Activated T-helper 9 cell treated with anti-CD3 and anti-CD28 coated beads, Interleukin-2, amount 50 U/mL, for 16 hours (primary cell): ENCODE measurements around the gene SUFU.
"Not testable (repeated sequence)": the region's sequence is repeated elsewhere in the genome, so short reads cannot be mapped to it uniquely, and the experiment has no call there.

Experiments
- DNase-seq: peaks from one replicate; pipeline ENCODE4 v3.0.0-alpha.2; 2020; ENCODE audit warnings: low read depth

SUFU gene

DNA sequence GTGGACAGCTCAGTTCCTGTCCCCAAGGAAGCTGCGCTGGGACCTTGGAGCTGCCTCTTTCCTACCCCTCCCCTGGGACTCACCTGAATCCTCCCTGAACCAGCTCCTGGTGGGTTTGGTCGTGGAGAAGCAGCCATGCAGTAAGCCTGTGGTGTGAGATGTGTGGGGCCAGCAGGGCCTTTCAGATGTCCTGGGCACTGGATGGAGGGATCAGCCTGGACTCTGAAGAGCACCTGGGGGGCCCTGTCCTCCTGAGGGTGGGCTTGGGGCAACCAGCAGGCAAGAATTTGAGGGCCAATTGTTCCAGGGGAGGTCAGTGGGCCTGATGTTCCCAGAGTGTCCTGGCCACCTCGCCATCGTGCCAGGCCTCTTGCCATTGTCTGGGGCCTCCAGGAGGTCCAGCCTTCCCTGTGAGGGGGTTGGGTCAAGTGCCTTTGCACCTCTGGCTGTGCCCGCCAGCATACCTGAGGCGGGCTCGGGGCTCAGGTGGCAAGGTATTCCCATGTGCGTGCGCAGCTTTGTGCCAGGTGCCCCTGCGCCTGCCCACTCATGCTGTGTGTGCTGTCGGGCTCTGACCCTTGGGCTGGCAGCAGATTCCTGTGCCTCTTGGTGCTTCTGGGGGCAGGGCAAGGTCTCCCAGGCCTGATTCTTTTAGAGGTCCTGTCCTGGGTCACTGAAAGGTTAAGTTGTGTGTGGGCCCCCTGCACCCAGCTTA is 147.8 kb downstream of the SUFU start:
- DNase-seq, result no peak

DNA sequence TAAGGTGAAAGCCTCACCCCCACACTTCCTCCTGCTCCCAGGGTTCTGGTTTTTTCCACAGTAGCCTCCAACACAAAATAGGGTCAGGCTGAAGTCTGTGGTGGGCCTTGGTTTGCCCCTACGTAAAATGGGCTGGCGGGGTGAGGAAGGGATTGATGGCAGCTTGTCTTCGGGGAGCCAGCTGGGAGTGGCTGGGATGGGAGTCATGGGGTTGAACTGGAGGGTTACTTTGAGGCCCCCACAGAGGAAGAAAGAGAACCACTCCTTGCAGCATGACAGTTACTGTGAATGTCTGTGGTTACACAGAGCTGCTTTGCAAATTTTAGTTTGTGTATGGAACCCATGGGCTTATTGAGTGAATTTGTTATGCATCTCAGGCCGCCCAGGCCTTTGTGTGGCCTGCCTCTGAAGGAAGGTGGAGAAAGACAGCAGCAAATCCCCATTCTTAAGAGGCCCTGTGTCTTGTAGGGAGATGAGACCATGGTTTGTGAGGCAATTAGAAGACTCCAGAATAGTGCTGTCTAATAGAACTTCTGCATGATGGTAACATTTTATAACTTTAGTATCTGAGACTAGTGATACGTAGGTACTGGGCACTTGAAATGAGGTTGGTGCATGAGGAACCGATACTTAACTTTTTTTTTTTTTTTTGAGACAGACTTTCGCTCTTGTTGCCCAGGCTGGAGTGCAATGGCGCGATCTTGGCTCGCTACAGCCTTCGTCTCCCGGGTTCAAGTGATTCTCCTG is 148.6 kb downstream of the SUFU start:
- DNase-seq, result no peak

DNA sequence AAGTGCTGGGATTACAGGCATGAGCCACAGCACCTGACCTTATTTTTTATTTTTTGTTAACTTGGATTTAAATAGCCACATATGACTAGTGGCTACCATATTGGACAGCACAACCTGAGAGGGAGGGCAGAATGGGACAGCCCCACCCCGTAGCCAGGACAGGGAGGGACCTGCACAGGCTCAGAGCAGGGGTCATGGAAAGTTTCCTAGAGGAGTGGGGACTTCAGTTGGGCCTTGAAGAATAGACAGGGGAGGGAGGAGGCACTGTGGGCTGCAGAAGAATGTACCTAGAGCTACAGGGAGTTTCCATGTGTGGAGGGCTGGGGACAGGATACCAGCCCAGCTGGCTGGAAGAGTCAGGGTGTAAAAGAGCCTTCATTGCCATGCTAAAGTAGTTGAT is 149.3 kb downstream of the SUFU start:
- no peak for DNase-seq

DNA sequence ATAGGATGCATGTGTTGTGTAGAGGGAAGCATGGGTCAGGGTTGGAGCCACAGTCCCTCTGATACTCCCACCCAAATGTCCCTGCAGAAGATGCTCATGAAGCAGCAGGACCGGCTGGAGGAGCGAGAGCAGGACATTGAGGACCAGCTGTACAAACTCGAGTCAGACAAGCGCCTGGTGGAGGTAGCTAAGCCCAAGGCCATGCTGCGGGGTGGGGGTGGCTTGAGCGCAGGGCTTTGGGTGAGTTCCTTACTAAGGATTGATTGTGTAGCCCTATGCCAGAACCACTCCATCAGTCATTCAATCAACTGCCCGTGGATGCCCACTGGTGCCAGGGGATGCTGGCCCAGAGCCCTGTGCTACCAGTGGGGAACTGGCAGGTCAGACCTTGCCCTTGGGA is 150.8 kb downstream of the SUFU start:
- no peak for DNase-seq

DNA sequence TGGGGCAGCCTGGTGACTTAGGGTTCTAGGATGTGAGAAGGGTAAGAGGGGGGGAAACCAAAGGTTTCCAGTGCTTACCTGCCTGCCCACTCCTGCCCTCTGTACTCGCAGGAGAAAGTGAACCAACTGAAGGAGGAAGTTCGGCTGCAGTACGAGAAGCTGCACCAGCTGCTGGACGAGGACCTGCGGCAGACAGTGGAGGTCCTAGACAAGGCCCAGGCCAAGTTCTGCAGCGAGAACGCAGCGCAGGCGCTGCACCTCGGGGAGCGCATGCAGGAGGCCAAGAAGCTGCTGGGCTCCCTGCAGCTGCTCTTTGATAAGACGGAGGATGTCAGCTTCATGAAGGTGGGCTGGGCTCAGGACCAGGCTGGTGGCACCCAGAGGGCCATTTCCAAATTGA is 151.2 kb downstream of the SUFU start:
- DNase-seq, result no peak

DNA sequence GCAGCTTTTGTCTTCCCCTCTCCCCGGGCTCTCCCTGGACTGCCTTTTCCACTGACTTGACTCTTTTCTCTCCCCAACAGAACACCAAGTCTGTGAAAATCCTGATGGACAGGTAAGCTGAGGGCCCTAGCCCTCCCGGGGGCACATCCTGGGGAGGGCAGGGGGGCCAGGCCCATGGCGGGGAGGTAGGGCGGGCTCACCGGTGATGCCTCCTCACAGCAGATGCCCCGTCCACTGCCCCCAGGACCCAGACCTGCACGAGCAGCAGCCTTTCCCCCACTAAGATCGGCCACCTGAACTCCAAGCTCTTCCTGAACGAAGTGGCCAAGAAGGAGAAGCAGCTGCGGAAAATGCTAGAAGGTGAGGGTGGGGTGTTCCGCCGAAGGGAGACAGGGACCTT is 152.3 kb downstream of the SUFU start:
- no peak for DNase-seq

DNA sequence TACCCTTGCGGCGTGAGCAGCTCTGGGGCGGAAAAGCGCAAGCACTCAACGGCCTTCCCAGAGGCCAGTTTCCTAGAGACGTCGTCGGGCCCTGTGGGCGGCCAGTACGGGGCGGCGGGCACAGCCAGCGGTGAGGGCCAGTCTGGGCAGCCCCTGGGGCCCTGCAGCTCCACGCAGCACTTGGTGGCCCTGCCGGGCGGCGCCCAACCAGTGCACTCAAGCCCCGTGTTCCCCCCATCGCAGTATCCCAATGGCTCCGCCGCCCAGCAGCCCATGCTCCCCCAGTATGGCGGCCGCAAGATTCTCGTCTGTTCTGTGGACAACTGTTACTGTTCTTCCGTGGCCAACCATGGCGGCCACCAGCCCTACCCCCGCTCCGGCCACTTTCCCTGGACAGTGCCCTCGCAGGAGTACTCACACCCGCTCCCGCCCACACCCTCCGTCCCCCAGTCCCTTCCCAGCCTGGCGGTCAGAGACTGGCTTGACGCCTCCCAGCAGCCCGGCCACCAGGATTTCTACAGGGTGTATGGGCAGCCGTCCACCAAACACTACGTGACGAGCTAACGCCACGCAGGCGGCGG is 153.1 kb downstream of the SUFU start:
- DNase-seq, result no peak

DNA sequence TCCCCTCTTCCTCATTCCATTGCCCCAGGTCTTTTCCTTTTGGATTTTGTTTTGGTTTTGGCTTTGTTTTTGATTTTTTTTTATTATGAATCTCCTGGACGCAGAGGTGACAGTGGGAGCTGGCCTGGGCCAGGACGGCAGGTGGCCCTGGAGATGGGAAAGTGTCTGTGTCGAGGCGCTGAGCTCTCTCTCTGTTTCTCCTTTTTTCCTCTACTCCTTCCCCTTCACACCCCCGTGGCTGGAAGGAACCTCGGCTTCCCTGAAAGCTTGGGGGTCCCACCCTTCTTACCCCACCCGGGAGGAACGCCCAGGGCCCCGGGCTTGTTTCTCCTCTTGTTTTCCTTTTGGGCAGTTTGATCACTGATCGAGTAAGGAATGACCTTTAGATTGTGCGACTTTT is 153.7 kb downstream of the SUFU start:
- DNase-seq, result no peak

DNA sequence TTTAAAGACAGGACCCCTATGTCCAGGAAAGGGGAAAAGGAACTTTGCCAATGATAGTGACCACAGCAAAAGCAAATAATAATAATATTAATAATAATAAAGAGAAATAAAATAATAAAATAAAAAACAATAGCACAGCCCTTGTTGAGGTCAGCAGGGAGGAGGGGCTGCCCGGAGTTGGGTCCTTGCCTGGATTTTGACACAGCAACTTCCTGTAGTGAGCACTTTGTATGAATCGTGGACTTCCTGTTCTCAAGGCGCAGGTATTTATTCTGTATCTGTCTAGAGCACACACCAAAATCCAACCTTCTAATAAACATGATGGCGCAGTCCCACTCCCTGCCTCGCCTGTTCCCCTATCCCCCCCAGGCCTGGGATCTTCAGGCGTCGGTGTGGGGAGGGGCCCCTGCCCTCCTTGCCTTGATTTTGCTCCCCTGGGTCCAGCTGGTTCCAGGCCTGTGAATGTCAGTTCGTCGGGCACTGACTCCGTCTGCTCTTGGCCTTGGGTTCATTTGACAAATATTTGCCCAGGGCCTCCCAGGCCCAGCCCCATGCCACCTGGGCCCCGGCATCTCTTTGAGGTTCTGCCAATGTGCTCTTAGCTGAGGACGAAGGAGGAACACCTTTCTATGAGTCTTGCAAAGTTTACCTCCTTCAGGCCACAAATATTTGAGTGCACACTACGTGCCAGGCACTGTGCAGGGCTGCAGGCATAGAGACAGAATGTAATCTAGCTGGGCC is 154.4 kb downstream of the SUFU start:
- no peak for DNase-seq

DNA sequence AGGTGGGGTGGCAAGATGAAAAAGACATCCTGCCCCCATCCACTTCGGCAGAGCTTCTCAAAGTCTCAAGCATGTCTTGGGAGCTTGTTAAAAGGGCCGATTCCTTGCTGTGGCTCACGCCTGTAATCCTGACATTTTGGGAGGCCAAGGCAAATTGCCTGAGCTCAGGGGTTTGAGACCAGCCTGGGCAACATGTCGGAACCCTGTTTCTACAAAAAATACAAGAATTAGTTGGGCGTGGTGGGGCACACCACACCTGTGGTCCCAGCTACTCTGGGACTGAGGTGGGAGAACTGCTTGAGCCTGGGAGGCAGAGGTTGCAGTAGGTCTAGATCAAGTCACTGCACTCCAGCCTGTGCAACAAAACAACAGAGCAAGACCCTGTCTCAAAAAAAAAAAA is 155.0 kb downstream of the SUFU start:
- no peak for DNase-seq

DNA sequence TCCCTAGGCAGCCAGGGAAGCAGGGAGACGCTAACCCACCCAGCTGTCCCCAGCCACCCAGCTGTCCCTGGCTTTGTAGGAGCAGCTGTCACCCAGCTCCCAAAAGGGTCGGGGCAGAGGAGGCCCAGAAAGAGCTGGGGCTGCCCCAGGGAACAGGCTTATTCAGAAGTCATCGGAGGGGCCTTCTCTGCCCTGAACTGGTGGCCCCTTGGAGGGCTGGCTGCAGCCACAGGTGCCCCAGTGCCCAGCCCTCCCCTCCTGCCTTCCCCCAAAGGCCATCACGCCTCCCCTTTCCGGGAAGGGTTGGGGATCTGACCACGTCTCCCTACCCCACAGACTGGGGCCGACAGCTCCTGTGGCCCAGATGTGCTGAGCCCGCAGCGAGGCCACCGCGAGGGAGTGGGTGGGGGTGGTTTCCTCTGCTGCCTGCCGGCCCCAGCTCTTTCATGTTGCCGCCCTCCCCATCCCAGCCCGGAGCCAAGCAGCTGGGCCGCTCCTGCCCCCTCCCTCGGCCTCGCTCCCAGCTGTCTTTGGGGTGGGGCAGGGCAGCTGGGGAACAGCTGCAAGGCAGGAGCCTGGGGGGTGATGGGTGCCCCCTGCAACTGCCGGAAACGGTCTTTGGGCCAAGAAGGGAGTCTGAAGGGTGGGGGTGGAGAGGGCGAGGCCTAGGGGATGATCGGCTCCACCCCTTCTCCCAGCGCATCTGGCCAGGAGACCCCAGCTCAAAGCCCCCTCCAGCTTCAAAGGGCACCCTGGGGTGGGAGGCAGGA is 157.3 kb downstream of the SUFU start:
- peak; percentile 48 for DNase-seq

DNA sequence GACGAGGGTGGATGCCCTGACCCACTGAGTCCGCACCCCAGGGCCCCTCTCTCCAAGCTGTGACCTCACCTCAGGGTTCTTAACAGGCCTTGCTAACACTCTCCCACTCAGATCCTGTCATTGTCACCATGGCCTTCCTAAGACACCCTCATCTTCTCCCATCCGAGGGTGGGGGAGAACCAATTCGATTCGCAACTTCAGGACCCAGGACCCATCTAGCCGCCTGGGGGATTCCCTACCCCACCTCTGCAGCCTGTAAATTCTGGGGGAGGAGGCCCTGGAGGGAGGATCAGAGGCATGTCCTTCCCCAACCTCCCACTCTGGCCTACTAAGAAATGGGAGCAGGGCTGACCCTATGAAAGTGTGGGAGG is 157.9 kb downstream of the SUFU start:
- no peak for DNase-seq

DNA sequence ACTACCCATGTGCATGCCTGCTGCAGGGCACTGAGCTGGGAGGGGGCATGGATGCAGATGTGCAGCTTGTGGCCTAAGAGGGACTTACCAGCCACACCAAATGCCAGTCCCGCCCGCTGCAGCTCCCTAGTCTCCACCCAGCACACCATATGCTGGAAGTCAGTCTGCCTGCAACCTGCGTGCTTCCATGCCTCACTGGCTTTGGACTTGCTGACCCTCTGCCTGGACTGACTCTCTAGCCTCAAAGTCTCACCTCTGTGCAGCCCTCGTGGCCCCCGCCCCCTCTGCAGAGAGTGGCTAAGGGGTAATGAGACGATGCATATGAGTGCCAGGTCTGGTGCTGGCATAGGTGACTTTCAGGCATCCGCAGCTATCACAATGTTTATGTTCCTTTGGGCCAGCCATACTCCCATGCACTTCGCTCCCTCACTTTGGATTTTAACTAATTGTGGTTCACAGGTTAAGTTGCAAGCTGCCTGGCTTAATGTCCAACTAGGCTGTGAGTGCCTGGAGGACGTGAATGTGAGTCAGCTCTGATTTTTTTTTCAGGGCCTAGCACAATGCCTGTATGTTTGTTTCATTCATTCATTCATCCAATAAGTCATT is 162.2 kb downstream of the SUFU start:
- DNase-seq, result no peak

DNA sequence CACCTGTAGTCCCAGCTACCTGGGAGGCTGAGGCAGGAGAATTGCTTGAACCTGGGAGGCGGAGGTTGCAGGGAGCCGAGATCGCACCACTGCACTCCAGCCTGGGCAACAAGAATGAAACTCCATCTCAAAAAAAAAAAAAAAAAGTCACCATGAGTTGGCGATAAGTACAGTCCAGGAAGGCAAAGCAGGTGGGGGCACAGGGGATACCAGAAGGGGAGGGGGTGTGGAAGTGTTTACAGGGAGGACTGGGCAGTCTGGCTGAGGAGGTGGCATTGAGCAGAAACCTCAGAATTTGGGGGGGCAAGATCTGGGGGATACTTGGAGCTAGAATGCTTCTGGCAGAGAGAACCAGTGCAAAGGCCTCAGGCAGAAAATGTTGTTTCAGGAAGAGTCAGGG is 163.6 kb downstream of the SUFU start:
- DNase-seq, result not testable (repeated sequence)

DNA sequence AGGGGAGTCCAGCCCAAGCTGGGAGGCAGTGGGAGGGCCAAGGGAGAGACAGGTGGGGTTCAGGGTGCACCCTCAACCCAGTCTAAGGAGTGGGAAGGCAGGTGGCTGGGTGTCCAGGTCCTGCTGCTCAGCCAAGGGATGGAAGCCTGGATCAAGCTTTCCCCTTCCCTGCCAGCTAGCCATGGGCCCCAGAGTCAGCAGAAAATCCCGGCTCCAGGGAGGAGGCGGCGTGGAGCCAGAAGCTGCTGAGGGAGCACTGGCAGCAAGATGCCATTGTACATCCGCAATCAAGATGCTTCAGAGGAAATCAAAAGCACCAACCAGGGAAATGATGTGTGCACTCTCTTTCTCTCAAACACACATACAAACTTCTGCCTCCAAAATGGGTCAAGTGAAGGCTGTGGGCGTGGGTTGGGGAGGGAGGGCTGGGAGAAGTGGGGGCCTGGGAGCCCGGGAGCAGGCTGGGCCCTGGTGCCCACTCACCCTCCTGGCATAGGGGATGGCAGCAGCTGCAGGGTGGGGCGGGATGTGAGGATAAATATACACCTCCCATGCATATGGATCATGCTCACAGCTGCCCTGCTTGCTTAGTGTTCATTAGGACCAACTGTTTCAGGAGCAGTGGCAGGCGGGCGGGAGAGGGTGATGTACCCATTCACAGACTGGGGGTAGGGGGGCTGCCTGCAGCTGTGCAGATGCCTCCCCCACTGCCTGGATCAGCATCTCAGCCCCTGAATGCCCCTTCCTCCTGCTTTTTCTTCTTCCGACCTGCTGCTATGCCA is 164.7 kb downstream of the SUFU start:
- no peak for DNase-seq

DNA sequence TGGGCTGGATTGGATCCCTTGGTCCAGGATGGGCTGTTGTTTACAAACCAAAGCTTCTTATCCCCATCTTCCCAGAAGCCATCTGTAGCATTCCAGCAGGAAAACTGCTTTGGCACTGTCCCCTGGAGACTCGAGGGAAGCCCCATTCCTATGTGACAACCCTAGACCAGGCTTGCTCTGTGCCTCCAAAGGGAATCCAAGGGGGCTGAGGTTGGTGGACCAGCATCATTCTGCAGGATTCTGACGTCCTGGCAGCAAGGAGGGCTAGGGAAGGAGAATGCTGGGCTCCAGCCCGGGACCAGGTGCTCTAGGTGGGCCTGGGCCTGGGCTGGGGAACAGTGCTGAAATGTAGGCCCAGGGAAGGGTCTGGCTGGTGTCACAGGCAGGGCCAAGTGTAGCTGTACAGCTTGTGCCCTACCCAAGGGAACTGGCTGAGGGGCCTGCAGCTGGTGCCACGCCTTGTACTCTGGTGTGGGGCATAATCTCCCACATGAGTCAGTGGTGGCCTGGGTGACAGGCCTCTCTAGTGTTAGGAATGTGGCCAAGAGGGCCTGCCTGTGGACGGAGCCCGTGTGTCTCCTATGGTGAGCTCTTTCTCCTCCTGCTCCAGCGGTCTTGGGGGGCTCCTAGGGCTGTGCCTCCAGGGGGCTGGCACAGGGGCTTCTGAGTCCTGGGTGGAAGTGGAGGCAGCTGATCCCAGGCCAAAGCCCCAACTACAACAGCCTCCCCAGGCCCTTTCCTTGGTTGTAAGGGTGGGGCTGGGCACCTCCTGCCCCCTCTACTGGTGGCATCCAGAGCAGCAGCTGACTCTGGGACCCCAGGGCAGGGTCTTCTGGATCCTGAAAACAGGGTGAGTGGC is 165.7 kb downstream of the SUFU start:
- DNase-seq, result no peak

DNA sequence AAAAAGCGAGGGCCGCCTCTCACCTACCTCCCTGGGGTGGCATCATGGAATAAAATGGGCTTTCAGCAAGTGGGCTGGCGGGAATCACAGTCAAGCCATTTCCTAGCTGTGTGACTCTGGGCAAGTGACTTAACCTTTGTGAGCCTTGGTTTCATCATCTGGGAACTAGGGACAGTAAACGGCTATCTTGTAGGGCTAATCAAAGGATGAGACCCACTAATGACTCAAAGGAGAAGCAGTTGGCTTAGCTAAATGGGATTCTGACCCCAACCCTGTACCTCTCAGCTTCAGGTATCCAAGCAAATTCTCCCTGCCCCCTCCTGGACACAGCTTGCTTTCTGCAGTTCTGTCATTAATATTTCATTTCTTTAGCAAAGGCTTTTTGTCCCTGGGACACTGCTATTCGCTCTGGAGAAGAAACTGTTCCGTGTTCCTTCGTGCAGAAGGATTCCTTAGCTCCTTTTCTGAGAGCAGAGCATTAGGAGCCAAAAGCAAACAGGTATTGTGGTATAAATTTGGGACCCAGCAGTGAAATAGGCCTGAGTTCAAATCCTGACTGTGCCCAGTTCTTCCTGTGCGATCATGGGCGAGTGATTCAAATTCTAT is 166.4 kb downstream of the SUFU start:
- no peak for DNase-seq

DNA sequence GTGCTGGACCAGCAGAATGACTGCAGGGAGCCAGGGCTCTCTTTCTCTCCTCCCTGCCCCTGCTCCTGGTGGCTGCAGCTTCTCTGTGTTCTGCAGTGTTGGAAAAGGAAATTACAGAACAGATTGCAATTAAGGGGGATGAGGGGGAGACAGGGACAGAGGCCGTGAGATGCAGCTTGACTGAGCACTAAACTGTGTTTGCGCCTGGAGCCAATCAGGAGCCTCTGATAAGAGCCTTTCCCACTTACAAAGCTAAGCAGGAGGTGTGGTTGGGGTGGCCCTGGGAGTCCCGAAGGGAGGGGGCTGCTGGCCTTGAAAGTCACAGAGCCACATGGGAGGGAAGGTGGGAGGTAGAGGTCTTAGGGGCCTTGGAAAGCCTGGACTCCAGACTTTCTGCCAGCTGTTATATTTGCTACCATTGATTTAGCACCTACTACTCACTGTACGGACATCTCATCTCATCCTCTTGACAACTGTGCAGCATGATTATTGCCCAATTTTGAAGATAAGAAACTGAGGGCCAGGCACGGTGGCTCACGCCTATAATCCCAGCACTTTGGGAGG is 167.2 kb downstream of the SUFU start:
- no peak for DNase-seq

DNA sequence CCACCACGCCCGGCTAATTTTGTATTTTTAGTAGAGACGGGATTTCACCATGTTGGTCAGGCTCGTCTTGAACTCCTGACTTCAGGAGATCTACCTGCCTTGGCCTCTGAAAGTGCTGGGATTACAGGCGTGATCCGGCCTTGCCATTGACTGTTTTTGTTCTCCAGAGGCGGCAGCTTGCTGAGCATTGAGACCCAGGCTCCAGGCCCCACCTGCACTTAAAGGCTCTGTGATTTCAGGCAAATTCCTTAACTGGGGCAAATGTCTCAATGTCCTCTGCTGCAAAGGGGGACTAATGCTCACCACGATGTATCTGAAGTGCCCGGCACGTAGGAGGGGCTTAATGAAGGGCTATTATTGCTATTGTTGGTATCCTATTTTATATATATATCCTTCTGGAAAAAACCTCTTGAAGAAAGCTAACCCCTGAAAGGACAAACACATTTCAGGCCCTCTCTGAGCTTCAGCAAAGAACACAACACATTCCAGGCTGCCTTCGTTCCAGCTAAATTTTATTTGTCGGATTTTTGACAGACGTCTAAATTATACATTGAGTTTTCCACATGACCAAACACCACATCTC is 169.6 kb downstream of the SUFU start:
- no peak for DNase-seq
